Measurements from ENCODE around the gene TBCA. TPM values are rescaled to one million over a fixed set of nuclear protein-coding genes. Genes with fewer than 3 reads are reported as not detected.

Gene TBCA
- total RNA-seq, 1 experiment from 2014 or later: 119 TPM

- Histone ChIP-seq H3K4me1 (ENCODE audit: insufficient read depth, low read length) (peaks cover 3% of the 10 kb centered on the region; the same call in 1 of the 2 replicates), H4K20me1 (ENCODE audit: low read length) (no peaks in the 10 kb centered on the region), H3K9ac (ENCODE audit: low read length) (no peak overlapping the region), H3F3A (ENCODE audit: low read length, unreplicated experiment) (no peaks in the 10 kb centered on the region), H3K27ac (ENCODE audit: low read length) (no peak overlapping the region), H3K79me2 (ENCODE audit: low read length) (no peaks in the 10 kb centered on the region), H3K36me3 (ENCODE audit: low read depth, low read length) (no peaks in the 10 kb centered on the region), H2AFZ (ENCODE audit: low read length) (no peak overlapping the region), H3K4me3 (ENCODE audit: low read length) (no peak overlapping the region), H3K4me2 (ENCODE audit: low read length) (no peak overlapping the region), H3K9me2 (replicated peaks; ENCODE audit: low read length) (no peaks in the 10 kb centered on the region), H3K9me3 (ENCODE audit: low read length) (no peaks in the 10 kb centered on the region), H3K27me3 (ENCODE audit: low read length) (no peaks in the 10 kb centered on the region)
- TF ChIP-seq EZH2phosphoT487 (IDR thresholded peaks at IDR 0.05; ENCODE audit: borderline replicate concordance, low read length): no peak
- no peak for TF ChIP-seq CTCF (conservative IDR thresholded peaks at IDR 0.05; ENCODE audit: low read depth, low read length)
- no peak for TF ChIP-seq EZH2 (IDR thresholded peaks at IDR 0.05; ENCODE audit: low read length, unreplicated experiment)
- POLR2A ChIA-PET (ENCODE audit: unreplicated experiment): no interaction called here
- CTCF ChIA-PET: no interaction called here
- DNase-seq (no peak), ATAC-seq (no peak)
- no TSS peak for BruUV-seq (replicated peaks)
- intact Hi-C loops (cut with micrococcal nuclease): no loop called here
Measured at GRCh38 chr5:77812926-77813589, 36.9 kb upstream of the TBCA start.

- H2AFZ ChIP-seq (ENCODE audit: low read length): no peak overlapping the region
- H3K79me2 ChIP-seq (ENCODE audit: low read length): no peaks in the 10 kb centered on the region
- ChIA-PET CTCF (no interaction called here), POLR2A (ENCODE audit: unreplicated experiment) (interaction anchor here (0.5 kb wide), 1 partner anchor 470 kb away, joined by 3 read pairs; no protein-coding TSS in a partner anchor)
- no peaks in the 10 kb centered on the region for H3F3A ChIP-seq (ENCODE audit: low read length, unreplicated experiment)
- H3K9me2 ChIP-seq (replicated peaks; ENCODE audit: low read length): no peaks in the 10 kb centered on the region
- no peaks in the 10 kb centered on the region for H3K36me3 ChIP-seq (ENCODE audit: low read depth, low read length)
- H3K4me1 ChIP-seq (ENCODE audit: insufficient read depth, low read length): no peaks in the 10 kb centered on the region
- H4K20me1 ChIP-seq (ENCODE audit: low read length): no peaks in the 10 kb centered on the region
- TF ChIP-seq EZH2phosphoT487 (IDR thresholded peaks at IDR 0.05; ENCODE audit: borderline replicate concordance, low read length) (no peak), EZH2 (IDR thresholded peaks at IDR 0.05; ENCODE audit: low read length, unreplicated experiment) (no peak), CTCF (conservative IDR thresholded peaks at IDR 0.05; ENCODE audit: low read depth, low read length) (no peak)
- no peak overlapping the region; the same call in 1 of the 2 replicates for H3K4me2 ChIP-seq (ENCODE audit: low read length)
- DNase-seq: no peak
- H3K9ac ChIP-seq (ENCODE audit: low read length): no peak overlapping the region
- no peak for ATAC-seq
- no TSS peak for BruUV-seq (replicated peaks)
- intact Hi-C loops (cut with micrococcal nuclease): no loop called here
- no peaks in the 10 kb centered on the region for H3K9me3 ChIP-seq (ENCODE audit: low read length)
- H3K4me3 ChIP-seq (ENCODE audit: low read length): no peak overlapping the region
- no peaks in the 10 kb centered on the region for H3K27me3 ChIP-seq (ENCODE audit: low read length)
- H3K27ac ChIP-seq (ENCODE audit: low read length): no peak overlapping the region
Measured at GRCh38 chr5:77806213-77806843, 30.2 kb upstream of the TBCA start.

GRCh38 chr5:77798456-77798855 lies 22.3 kb upstream of the TBCA start:
- CTCF ChIA-PET: no interaction called here

More at GRCh38 chr5:77798456-77798855, 22.3 kb upstream of the TBCA start:
- Histone ChIP-seq H3K4me2 (ENCODE audit: low read length) (no peak overlapping the region), H3K9ac (ENCODE audit: low read length) (no peak overlapping the region), H2AFZ (ENCODE audit: low read length) (no peak overlapping the region), H3K36me3 (ENCODE audit: low read depth, low read length) (no peaks in the 10 kb centered on the region), H3K9me3 (ENCODE audit: low read length) (no peaks in the 10 kb centered on the region), H3K79me2 (ENCODE audit: low read length) (no peaks in the 10 kb centered on the region), H3K4me1 (ENCODE audit: insufficient read depth, low read length) (no peaks in the 10 kb centered on the region), H3K27ac (ENCODE audit: low read length) (no peak overlapping the region), H3F3A (ENCODE audit: low read length, unreplicated experiment) (no peaks in the 10 kb centered on the region), H3K9me2 (replicated peaks; ENCODE audit: low read length) (no peaks in the 10 kb centered on the region), H3K4me3 (ENCODE audit: low read length) (no peak overlapping the region), H3K27me3 (ENCODE audit: low read length) (peaks cover 14% of the 10 kb centered on the region), H4K20me1 (ENCODE audit: low read length) (no peaks in the 10 kb centered on the region)
- BruUV-seq (replicated peaks): no TSS peak
- DNase-seq (no peak), ATAC-seq (no peak)
- intact Hi-C loops (cut with micrococcal nuclease): no loop called here
- TF ChIP-seq EZH2 (IDR thresholded peaks at IDR 0.05; ENCODE audit: low read length, unreplicated experiment) (no peak), CTCF (conservative IDR thresholded peaks at IDR 0.05; ENCODE audit: low read depth, low read length) (no peak), EZH2phosphoT487 (IDR thresholded peaks at IDR 0.05; ENCODE audit: borderline replicate concordance, low read length) (no peak)
- POLR2A ChIA-PET (ENCODE audit: unreplicated experiment): no interaction called here
